Spleen (tissue), 7 donors: Measurements from ENCODE around the gene CD302.
"Not testable (repeated sequence)": the region's sequence is repeated elsewhere in the genome, so short reads cannot be mapped to it uniquely, and the experiment has no call there.

Experiments
- POLR2A ChIP-seq, 3 donors: fragments of 450-650 bp; IDR thresholded peaks; one replicate each; pipeline ENCODE4 v1.5.1; 2017; ENCODE audit warnings: antibody characterized with exemption in 3 of 3, mild to moderate bottlenecking in 1 of 3
- TF ChIP-seq, protein P1 (sequence below), 11 experiments: fragments of 200-600 bp in 7 of 11; fragments of 450-650 bp in 4 of 11; sonication (generic) in 4 of 11; IDR thresholded peaks in 8 of 11; conservative IDR thresholded peaks in 3 of 11; 1 replicate in 7 of 11; 2 replicates in 4 of 11; pipeline versions ENCODE4 v1.4.0 to v1.8.0; 2016 to 2021; ENCODE audit warnings: antibody characterized with exemption in 11 of 11, inconsistent platforms in 4 of 11, mild to moderate bottlenecking in 1 of 11
- donor health status: DM: no; HTN: no; CAD: no; lungs with moderate emphysema.
- donor health status: DM: no; HTN: no; CAD: no.
- donor health status: DM: no; HTN: no; CAD: no.

- TF ChIP-seq, protein P1, sequence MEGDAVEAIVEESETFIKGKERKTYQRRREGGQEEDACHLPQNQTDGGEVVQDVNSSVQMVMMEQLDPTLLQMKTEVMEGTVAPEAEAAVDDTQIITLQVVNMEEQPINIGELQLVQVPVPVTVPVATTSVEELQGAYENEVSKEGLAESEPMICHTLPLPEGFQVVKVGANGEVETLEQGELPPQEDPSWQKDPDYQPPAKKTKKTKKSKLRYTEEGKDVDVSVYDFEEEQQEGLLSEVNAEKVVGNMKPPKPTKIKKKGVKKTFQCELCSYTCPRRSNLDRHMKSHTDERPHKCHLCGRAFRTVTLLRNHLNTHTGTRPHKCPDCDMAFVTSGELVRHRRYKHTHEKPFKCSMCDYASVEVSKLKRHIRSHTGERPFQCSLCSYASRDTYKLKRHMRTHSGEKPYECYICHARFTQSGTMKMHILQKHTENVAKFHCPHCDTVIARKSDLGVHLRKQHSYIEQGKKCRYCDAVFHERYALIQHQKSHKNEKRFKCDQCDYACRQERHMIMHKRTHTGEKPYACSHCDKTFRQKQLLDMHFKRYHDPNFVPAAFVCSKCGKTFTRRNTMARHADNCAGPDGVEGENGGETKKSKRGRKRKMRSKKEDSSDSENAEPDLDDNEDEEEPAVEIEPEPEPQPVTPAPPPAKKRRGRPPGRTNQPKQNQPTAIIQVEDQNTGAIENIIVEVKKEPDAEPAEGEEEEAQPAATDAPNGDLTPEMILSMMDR (IDR thresholded peaks at IDR 0.05 in 8 of 11, conservative IDR thresholded peaks at IDR 0.05 in 3 of 11), result not testable (repeated sequence)
- not testable (repeated sequence) for TF ChIP-seq POLR2A (IDR thresholded peaks at IDR 0.05)
Measured at GRCh38 chr2:159787647-159788046, 10.4 kb downstream of the CD302 start.
